H54 (cell line): Measurements from ENCODE around the gene SPCS2.

Experiments used
- DNase-seq: peaks from one replicate; pipeline ENCODE4 v3.0.0; 2011; ENCODE audit warnings: low spot score, mixed read lengths; ENCODE audit not compliant: insufficient read length
- FAIRE-seq: peaks from 3 replicates; lab custom pipeline; 2011; peaks lifted over from hg19 to GRCh38; lab: Jason Lieb, UNC
- POLR2A ChIP-seq: IDR thresholded peaks from 2 replicates; pipeline ENCODE4 v1.6.1; 2011; ENCODE audit warnings: low read depth, mild to moderate bottlenecking, low read length

SPCS2 gene

GRCh38 chr11:74948898-74949752, at the start of gene SPCS2, which contains the start of gene XRRA1:
SPCS2 (plus strand) TSS chr11:74949266; CDS start chr11:74949286, 20 bp downstream.
XRRA1 (minus strand) TSS chr11:74949091; CDS start chr11:74940878, 8,213 bp downstream.
- FAIRE-seq, result peak; percentile 57
- DNase-seq, result peak; percentile 86
- TF ChIP-seq POLR2A, result peak; percentile 90

- FAIRE-seq (no peak), DNase-seq (no peak)
- no peak for TF ChIP-seq POLR2A
Observed at GRCh38 chr11:74902342-74902741, 46.7 kb upstream of the SPCS2 start.

GRCh38 chr11:74905326-74905725, 43.7 kb upstream of the SPCS2 start:
- no peak for FAIRE-seq
- TF ChIP-seq POLR2A, result no peak
- no peak for DNase-seq

GRCh38 chr11:74909385-74909784, 39.7 kb upstream of the SPCS2 start:
- no peak for FAIRE-seq
- no peak for TF ChIP-seq POLR2A
- DNase-seq, result no peak

GRCh38 chr11:74909812-74910211, 39.3 kb upstream of the SPCS2 start:
- TF ChIP-seq POLR2A, result no peak
- FAIRE-seq, result no peak
- DNase-seq, result no peak

- FAIRE-seq (no peak), DNase-seq (no peak)
- no peak for TF ChIP-seq POLR2A
Observed at GRCh38 chr11:74923125-74923524, 25.9 kb upstream of the SPCS2 start.

- FAIRE-seq (no peak), DNase-seq (no peak)
- TF ChIP-seq POLR2A, result no peak
Observed at GRCh38 chr11:74925281-74925680, 23.8 kb upstream of the SPCS2 start.

- DNase-seq (no peak), FAIRE-seq (no peak)
- TF ChIP-seq POLR2A, result no peak
Observed at GRCh38 chr11:74926304-74927030, 22.6 kb upstream of the SPCS2 start.

GRCh38 chr11:74927496-74927895, 21.6 kb upstream of the SPCS2 start:
- FAIRE-seq (no peak), DNase-seq (no peak)
- TF ChIP-seq POLR2A, result no peak

GRCh38 chr11:74929431-74930363, 19.4 kb upstream of the SPCS2 start:
- DNase-seq, result no peak
- TF ChIP-seq POLR2A, result no peak
- no peak for FAIRE-seq

- TF ChIP-seq POLR2A, result no peak
- DNase-seq, result no peak
- no peak for FAIRE-seq
Observed at GRCh38 chr11:74932169-74932568, 16.9 kb upstream of the SPCS2 start.

GRCh38 chr11:74932797-74933196, 16.3 kb upstream of the SPCS2 start:
- FAIRE-seq, result peak; percentile 45
- no peak for DNase-seq
- no peak for TF ChIP-seq POLR2A

GRCh38 chr11:74933765-74934164, 15.3 kb upstream of the SPCS2 start:
- FAIRE-seq, result no peak
- no peak for DNase-seq
- TF ChIP-seq POLR2A, result no peak
